C1 segment of cervical spinal cord (tissue), 14 donors: ENCODE results near the gene GNMT.
A peak's percentile ranks its signal among the peaks of the same experiment; 100 is the strongest.
"Not testable (repeated sequence)": the region's sequence is repeated elsewhere in the genome, so short reads cannot be mapped to it uniquely, and the experiment has no call there.

Experiments
- DNase-seq, 14 donors: peaks; one replicate each; lab custom pipeline; 2025; lab: John Stamatoyannopoulos, UW

GNMT gene

GRCh38 chr6:42974919-42975505 is 14.5 kb downstream of the GNMT start:
- DNase-seq: no peak

- DNase-seq: peak in 2 of 14 donors; percentile 39 to 52
Measured at GRCh38 chr6:42978487-42978838, 17.9 kb downstream of the GNMT start.

GRCh38 chr6:42978839-42979522 is 18.4 kb downstream of the GNMT start, which contains the start of gene PEX6:
PEX6 (minus strand) TSS chr6:42979181; CDS start chr6:42979150, 31 bp downstream.
- DNase-seq: peak; percentile 22 to 88 (median 70)

- peak in 1 of 14 donors; percentile 63 for DNase-seq
Measured at GRCh38 chr6:42979523-42980177, 19.1 kb downstream of the GNMT start.

- no peak for DNase-seq
Measured at GRCh38 chr6:42981836-42982235, 21.3 kb downstream of the GNMT start.

- DNase-seq: peak; percentile 50 to 99 (median 94)
Measured at GRCh38 chr6:42984001-42984923, 23.7 kb downstream of the GNMT start, which contains the start of gene PPP2R5D. PPP2R5D (plus strand) TSS chr6:42984570; CDS start chr6:42984678, 108 bp downstream.

GRCh38 chr6:42984924-42985475 is 24.4 kb downstream of the GNMT start:
- DNase-seq: peak in 1 of 14 donors; percentile 29

GRCh38 chr6:42987533-42988451 is 27.2 kb downstream of the GNMT start:
- no peak for DNase-seq

GRCh38 chr6:42988486-42989020 is 28.0 kb downstream of the GNMT start:
- DNase-seq: no peak

- DNase-seq: no peak
Measured at GRCh38 chr6:42989923-42990322, 29.4 kb downstream of the GNMT start.

GRCh38 chr6:42993445-42993844 is 32.9 kb downstream of the GNMT start:
- DNase-seq: no peak

- DNase-seq: no peak
Measured at GRCh38 chr6:42996513-42996912, 36.0 kb downstream of the GNMT start.

GRCh38 chr6:42998205-42998604 is 37.7 kb downstream of the GNMT start:
- DNase-seq: not testable (repeated sequence)

GRCh38 chr6:43001843-43002242 is 41.3 kb downstream of the GNMT start:
- DNase-seq: no peak

- DNase-seq: no peak
Measured at GRCh38 chr6:43005844-43006243, 45.3 kb downstream of the GNMT start.

- no peak for DNase-seq
Measured at GRCh38 chr6:43006251-43006650, 45.7 kb downstream of the GNMT start.

GRCh38 chr6:43007126-43007525 is 46.6 kb downstream of the GNMT start:
- DNase-seq: no peak

- DNase-seq: no peak
Measured at GRCh38 chr6:43009124-43009523, 48.6 kb downstream of the GNMT start.

- no peak for DNase-seq
Measured at GRCh38 chr6:43011207-43011606, 50.7 kb downstream of the GNMT start.

GRCh38 chr6:43012364-43012763 is 51.8 kb downstream of the GNMT start:
- no peak for DNase-seq
